Activated CD8-positive, alpha-beta T cell treated with anti-CD3 and anti-CD28 coated beads for 36 hours (primary cell): ENCODE measurements around the gene USP17L12. TPM values are rescaled to one million over a fixed set of nuclear protein-coding genes. Genes with fewer than 3 reads are reported as not detected.
"Not testable (repeated sequence)": the region's sequence is repeated elsewhere in the genome, so short reads cannot be mapped to it uniquely, and the experiment has no call there.

Experiments
- ATAC-seq: fragments of 200-7000 bp; cut with Tn5 transposase; one replicate; pipeline ENCODE4 v1.10.0; 2021; ENCODE audit warnings: mild to moderate bottlenecking, moderate library complexity
- CTCF ChIA-PET: fragments of 350-600 bp; sonication (Branson Sonifier 250); formaldehyde crosslinking; loops from one replicate; lab custom pipeline; 2021; ENCODE audit warnings: antibody characterized with exemption; lab: Charles Lee
- POLR2A ChIA-PET: fragments of 350-600 bp; sonication (Branson Sonifier 250); formaldehyde crosslinking; loops from one replicate; lab custom pipeline; 2021; ENCODE audit warnings: antibody characterized with exemption; lab: Charles Lee
- DNase-seq: peaks from one replicate; pipeline ENCODE4 v3.0.0-alpha.2; 2020
- H3K27ac Mint-ChIP-seq: one replicate; pipeline ENCODE4 v1.8.0; 2021; ENCODE audit warnings: mild to moderate bottlenecking, mixed read lengths
- H3K27me3 Mint-ChIP-seq: one replicate; pipeline ENCODE4 v1.8.0; 2021; ENCODE audit warnings: mixed read lengths
- H3K36me3 Mint-ChIP-seq: one replicate; pipeline ENCODE4 v1.8.0; 2021; ENCODE audit warnings: low read depth, mixed read lengths
- H3K4me1 Mint-ChIP-seq: one replicate; pipeline ENCODE4 v1.8.0; 2021; ENCODE audit warnings: low read depth, mixed read lengths
- H3K4me3 Mint-ChIP-seq: one replicate; pipeline ENCODE4 v1.8.0; 2021; ENCODE audit warnings: mild to moderate bottlenecking, moderate library complexity, mixed read lengths
- H3K9me3 Mint-ChIP-seq: one replicate; pipeline ENCODE4 v1.8.0; 2021; ENCODE audit warnings: mixed read lengths
- intact Hi-C: fragments of 100-400 bp; cut with micrococcal nuclease; formaldehyde crosslinking; loops from one replicate; pipeline ENCODE4 v1.10.0; 2022
- total RNA-seq, 2 experiments: library from RNA; stranded (reverse); gene quantifications; one replicate each; pipeline ENCODE4 v1.2.3, GENCODE V29; 2021

USP17L12 gene
- total RNA-seq, 2 experiments from 2014 or later: not detected

DNA sequence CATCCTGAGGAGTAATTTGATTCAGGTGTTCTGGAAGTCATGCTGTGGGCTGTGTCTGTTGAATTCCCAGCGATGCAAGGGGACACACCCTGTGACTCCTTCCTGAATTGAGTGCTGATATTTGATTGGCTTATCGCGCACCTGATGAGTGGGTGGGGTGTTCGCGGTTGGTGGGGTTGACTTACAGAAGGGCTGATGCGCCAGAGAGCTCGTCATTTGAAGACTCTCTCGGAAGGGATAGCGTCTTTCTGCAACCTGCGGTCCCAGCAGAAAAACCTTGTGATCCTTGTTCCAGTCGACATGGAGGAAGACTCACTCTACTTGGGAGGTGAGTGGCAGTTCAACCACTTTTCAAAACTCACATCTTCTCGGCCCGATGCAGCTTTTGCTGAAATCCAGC, 42.6 kb downstream of the USP17L12 start, which contains the start of gene USP17L21:
TSS of gene USP17L21 (plus strand) at position 301 of the 400 bp plus-strand sequence. CDS start at position 301, 0 bp downstream.
- intact Hi-C loops, H3K36me3 Mint-ChIP-seq, POLR2A ChIA-PET, H3K9me3 Mint-ChIP-seq, CTCF ChIA-PET, H3K4me3 Mint-ChIP-seq, ATAC-seq, H3K27me3 Mint-ChIP-seq, H3K4me1 Mint-ChIP-seq, DNase-seq, H3K27ac Mint-ChIP-seq: not testable (repeated sequence)

DNA sequence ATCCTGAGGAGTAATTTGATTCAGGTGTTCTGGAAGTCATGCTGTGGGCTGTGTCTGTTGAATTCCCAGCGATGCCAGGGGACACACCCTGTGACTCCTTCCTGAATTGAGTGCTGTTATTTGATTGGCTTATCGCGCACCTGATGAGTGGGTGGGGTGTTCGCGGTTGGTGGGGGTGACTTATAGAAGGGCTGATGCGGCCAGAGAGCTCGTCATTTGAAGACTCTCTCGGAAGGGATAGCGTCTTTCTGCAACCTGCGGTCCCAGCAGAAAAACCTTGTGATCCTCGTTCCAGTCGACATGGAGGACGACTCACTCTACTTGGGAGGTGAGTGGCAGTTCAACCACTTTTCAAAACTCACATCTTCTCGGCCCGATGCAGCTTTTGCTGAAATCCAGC, 47.4 kb downstream of the USP17L12 start, which contains the start of gene USP17L22:
TSS of gene USP17L22 (plus strand) at position 301 of the 400 bp plus-strand sequence. CDS start at position 301, 0 bp downstream.
- H3K27me3 Mint-ChIP-seq, CTCF ChIA-PET, H3K4me3 Mint-ChIP-seq, H3K27ac Mint-ChIP-seq, POLR2A ChIA-PET, intact Hi-C loops, ATAC-seq, H3K4me1 Mint-ChIP-seq, H3K9me3 Mint-ChIP-seq, H3K36me3 Mint-ChIP-seq, DNase-seq: not testable (repeated sequence)

Other genes starting within 250 kb of the USP17L12 start
- gene FAM90A26, start 49.7 kb upstream of the USP17L12 start, total RNA-seq: not detected
- not detected for gene USP17L10, start 9.5 kb upstream of the USP17L12 start, total RNA-seq
- gene USP17L11, start 4.7 kb upstream of the USP17L12 start, total RNA-seq: not detected
- not detected for gene USP17L13, start 4.7 kb downstream of the USP17L12 start, total RNA-seq
- not detected for gene USP17L15, start 14.2 kb downstream of the USP17L12 start, total RNA-seq
- gene USP17L17, start 23.7 kb downstream of the USP17L12 start, total RNA-seq: not detected
- not detected for gene USP17L18, start 28.5 kb downstream of the USP17L12 start, total RNA-seq
- not detected for gene USP17L19, start 33.2 kb downstream of the USP17L12 start, total RNA-seq
- gene USP17L20, start 38.0 kb downstream of the USP17L12 start, total RNA-seq: not detected
- gene USP17L21, start 42.7 kb downstream of the USP17L12 start, total RNA-seq: not detected
- not detected for gene USP17L22, start 47.5 kb downstream of the USP17L12 start, total RNA-seq
- not detected for gene USP17L24, start 105.0 kb downstream of the USP17L12 start, total RNA-seq
- gene USP17L25, start 109.8 kb downstream of the USP17L12 start, total RNA-seq: not detected
- gene USP17L26, start 114.5 kb downstream of the USP17L12 start, total RNA-seq: not detected
- gene USP17L5, start 119.3 kb downstream of the USP17L12 start, total RNA-seq: not detected
- gene USP17L27, start 124.0 kb downstream of the USP17L12 start, total RNA-seq: not detected
- not detected for gene USP17L28, start 128.7 kb downstream of the USP17L12 start, total RNA-seq
- not detected for gene USP17L29, start 133.5 kb downstream of the USP17L12 start, total RNA-seq
- not detected for gene USP17L30, start 143.0 kb downstream of the USP17L12 start, total RNA-seq
- gene DEFB131A, start 224.3 kb downstream of the USP17L12 start, total RNA-seq: not detected